Measurements from ENCODE around the gene SPATA31E1. TPM values are rescaled to one million over a fixed set of nuclear protein-coding genes. Genes with fewer than 3 reads are reported as not detected.
"Not testable (repeated sequence)": the region's sequence is repeated elsewhere in the genome, so short reads cannot be mapped to it uniquely, and the experiment has no call there.

The SPATA31E1 gene
- not detected for polyA plus RNA-seq (2013, experiment 1 of 4)
- polyA plus RNA-seq (2013, experiment 2 of 4) = not detected
- not detected for polyA plus RNA-seq (2013, experiment 3 of 4)
- not detected for polyA plus RNA-seq (2013, experiment 4 of 4)

GRCh38 chr9:87882627-87883026, at the start of gene SPATA31E1:
TSS of gene SPATA31E1 (plus strand) at chr9:87882877. CDS start at chr9:87882892, 15 bp downstream.
- H3K27me3 ChIP-seq (ENCODE audit: control insufficient read depth, insufficient read depth, low read length, poor library complexity, severe bottlenecking) = no peaks in the 10 kb centered on the region
- H3K36me3 ChIP-seq (ENCODE audit: control insufficient read depth, insufficient read depth, low read length) = no peaks in the 10 kb centered on the region
- H3K4me3 ChIP-seq (ENCODE audit: insufficient read depth, low read depth, low read length) = no peak within 1 kb of the TSS
- 41 to 48% methylated on average over 4 to 5 of the region's 5 CpGs for WGBS, 2 experiments
- peaks cover 5% of the 10 kb centered on the region for H3K4me1 ChIP-seq (ENCODE audit: control insufficient read depth, insufficient read depth, low read length)
- no peaks in the 10 kb centered on the region for H3K9me3 ChIP-seq (ENCODE audit: control insufficient read depth, low read length)
- H3K27ac ChIP-seq (ENCODE audit: insufficient read depth, low read depth, low read length, poor library complexity, severe bottlenecking) = no peak within 1 kb of the TSS

DNA sequence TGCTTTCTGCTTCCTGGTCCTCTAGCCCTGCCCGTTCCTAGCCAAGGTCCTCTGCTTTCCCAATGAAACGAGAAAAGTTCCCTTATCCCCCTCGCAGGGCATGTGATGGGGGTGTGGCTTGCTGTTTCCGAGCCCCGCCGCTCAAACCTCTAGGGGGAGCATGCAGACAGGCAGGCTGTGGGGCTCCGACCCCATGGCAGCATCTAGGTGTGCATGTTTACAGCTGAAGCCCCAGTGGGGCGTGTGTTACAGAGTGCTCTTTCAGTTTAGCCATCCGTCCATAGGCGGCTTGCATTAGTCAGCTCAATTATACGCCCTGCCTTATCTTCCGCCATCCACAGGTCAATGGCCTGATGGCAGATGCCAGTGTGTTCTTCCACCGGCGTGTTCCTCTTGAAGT, 48.3 kb upstream of the SPATA31E1 start:
- Histone ChIP-seq H3K4me3 (ENCODE audit: insufficient read depth, low read depth, low read length) (no peak overlapping the region), H3K27ac (ENCODE audit: insufficient read depth, low read depth, low read length, poor library complexity, severe bottlenecking) (no peak overlapping the region)
- 63 to 64% methylated on average over 14 of the region's 14 CpGs for WGBS, 2 experiments

DNA sequence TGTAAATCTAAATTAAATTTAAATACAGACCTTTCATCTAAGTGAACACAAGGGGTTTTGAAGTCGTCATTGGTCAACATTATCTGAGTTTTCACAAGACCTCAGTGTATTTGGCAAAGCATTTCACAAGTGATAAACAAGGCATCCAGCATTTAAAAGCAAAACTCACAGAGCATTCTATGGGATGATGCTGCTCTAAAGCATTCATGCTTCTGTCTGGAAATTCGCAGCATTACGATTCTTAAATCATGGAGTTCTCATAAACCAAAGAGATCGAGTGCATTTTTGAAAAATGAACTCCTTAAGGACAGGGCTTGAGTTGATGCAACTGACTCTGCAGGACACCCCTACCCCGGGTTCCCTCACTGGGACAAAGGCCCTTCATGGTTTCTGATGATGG, 46.1 kb upstream of the SPATA31E1 start:
- H3K4me3 ChIP-seq (ENCODE audit: insufficient read depth, low read depth, low read length) = no peak overlapping the region
- no peaks in the 10 kb centered on the region for H3K27me3 ChIP-seq (ENCODE audit: control insufficient read depth, insufficient read depth, low read length, poor library complexity, severe bottlenecking)
- WGBS, 2 experiments = 94 to 95% methylated on average over 5 of the region's 5 CpGs

More for the DNA sequence above, 48.3 kb upstream of the SPATA31E1 start:
- peaks cover 5% of the 10 kb centered on the region for H3K4me1 ChIP-seq (ENCODE audit: control insufficient read depth, insufficient read depth, low read length)
- H3K9me3 ChIP-seq (ENCODE audit: control insufficient read depth, low read length) = no peaks in the 10 kb centered on the region
- no peaks in the 10 kb centered on the region for H3K36me3 ChIP-seq (ENCODE audit: control insufficient read depth, insufficient read depth, low read length)
- H3K27me3 ChIP-seq (ENCODE audit: control insufficient read depth, insufficient read depth, low read length, poor library complexity, severe bottlenecking) = no peaks in the 10 kb centered on the region

DNA sequence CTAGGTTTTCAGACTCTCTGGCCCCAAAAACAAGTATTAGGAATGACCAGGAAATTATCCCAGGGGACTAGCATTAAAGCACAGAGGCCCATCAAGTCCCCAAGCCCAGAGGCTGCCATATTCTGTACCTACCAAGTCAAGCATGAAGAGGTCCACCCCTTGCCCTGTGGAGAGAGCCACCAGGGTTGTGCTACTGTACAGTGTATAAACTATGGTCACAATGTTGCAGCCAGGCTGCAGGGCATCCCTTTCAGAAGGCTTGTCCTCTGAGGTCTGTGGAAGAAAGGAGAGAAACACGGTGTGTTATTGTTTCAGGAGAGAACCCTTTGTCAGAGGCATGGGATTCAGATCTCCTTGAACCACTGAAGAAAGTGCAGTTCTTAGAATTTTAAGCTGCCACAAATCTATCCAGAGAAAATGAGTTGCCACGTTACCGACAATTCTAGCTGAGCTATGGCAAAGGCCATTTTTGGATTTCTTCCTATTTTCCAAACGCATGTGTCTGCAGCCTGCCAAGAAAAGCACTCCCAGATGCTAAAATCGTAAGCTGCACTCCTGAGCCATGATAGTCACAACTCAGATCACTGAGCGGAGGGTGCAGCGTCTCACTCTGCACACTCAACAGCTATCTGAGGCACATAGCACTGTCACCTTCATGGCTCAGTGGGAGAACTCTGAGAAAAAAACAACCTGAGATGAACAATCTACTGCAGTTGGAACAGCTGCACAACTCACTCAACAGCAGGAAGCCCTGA, 45.5 kb upstream of the SPATA31E1 start:
- Histone ChIP-seq H3K9me3 (ENCODE audit: control insufficient read depth, low read length) (no peaks in the 10 kb centered on the region), H3K4me1 (ENCODE audit: control insufficient read depth, insufficient read depth, low read length) (no peaks in the 10 kb centered on the region), H3K36me3 (ENCODE audit: control insufficient read depth, insufficient read depth, low read length) (no peaks in the 10 kb centered on the region), H3K4me3 (ENCODE audit: insufficient read depth, low read depth, low read length) (no peak overlapping the region), H3K27ac (ENCODE audit: insufficient read depth, low read depth, low read length, poor library complexity, severe bottlenecking) (no peak overlapping the region), H3K27me3 (ENCODE audit: control insufficient read depth, insufficient read depth, low read length, poor library complexity, severe bottlenecking) (no peaks in the 10 kb centered on the region)
- WGBS, 2 experiments = 93 to 95% methylated on average over 7 of the region's 7 CpGs

More for the DNA sequence above, 46.1 kb upstream of the SPATA31E1 start:
- Histone ChIP-seq H3K27ac (ENCODE audit: insufficient read depth, low read depth, low read length, poor library complexity, severe bottlenecking) (no peak overlapping the region), H3K36me3 (ENCODE audit: control insufficient read depth, insufficient read depth, low read length) (no peaks in the 10 kb centered on the region), H3K4me1 (ENCODE audit: control insufficient read depth, insufficient read depth, low read length) (no peaks in the 10 kb centered on the region), H3K9me3 (ENCODE audit: control insufficient read depth, low read length) (no peaks in the 10 kb centered on the region)

DNA sequence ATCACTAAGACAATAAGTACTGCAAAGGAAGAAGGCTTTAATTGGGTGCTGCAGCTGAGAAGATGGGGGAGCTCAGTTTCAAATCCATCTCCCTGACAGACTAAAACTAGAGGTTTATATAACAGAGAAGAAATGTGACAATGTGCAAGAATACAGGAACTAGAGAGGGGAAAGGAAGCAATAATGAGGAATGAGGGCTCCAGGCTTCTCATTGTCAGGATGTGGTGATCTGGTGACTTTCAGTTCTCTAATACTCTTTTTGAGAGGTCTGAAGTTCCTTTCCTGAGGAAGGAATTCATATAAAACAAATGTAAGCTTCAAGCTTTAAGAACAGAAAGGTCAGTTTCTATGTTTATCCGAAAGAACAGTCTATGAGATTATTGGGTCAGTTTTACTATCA, 42.5 kb upstream of the SPATA31E1 start:
- Histone ChIP-seq H3K9me3 (ENCODE audit: control insufficient read depth, low read length) (no peaks in the 10 kb centered on the region), H3K36me3 (ENCODE audit: control insufficient read depth, insufficient read depth, low read length) (no peaks in the 10 kb centered on the region)
- WGBS, 2 experiments = 88 to 100% methylated on average over 1 of the region's 1 CpG

GRCh38 chr9:87842878-87843585, 39.6 kb upstream of the SPATA31E1 start:
- Histone ChIP-seq H3K4me3 (ENCODE audit: insufficient read depth, low read depth, low read length) (no peak overlapping the region), H3K27me3 (ENCODE audit: control insufficient read depth, insufficient read depth, low read length, poor library complexity, severe bottlenecking) (no peaks in the 10 kb centered on the region), H3K9me3 (ENCODE audit: control insufficient read depth, low read length) (no peaks in the 10 kb centered on the region), H3K27ac (ENCODE audit: insufficient read depth, low read depth, low read length, poor library complexity, severe bottlenecking) (no peak overlapping the region), H3K36me3 (ENCODE audit: control insufficient read depth, insufficient read depth, low read length) (no peaks in the 10 kb centered on the region), H3K4me1 (ENCODE audit: control insufficient read depth, insufficient read depth, low read length) (no peaks in the 10 kb centered on the region)
- WGBS, 2 experiments = 93 to 96% methylated on average over 28 of the region's 28 CpGs

More for the DNA sequence above, 42.5 kb upstream of the SPATA31E1 start:
- no peaks in the 10 kb centered on the region for H3K4me1 ChIP-seq (ENCODE audit: control insufficient read depth, insufficient read depth, low read length)
- no peaks in the 10 kb centered on the region for H3K27me3 ChIP-seq (ENCODE audit: control insufficient read depth, insufficient read depth, low read length, poor library complexity, severe bottlenecking)
- H3K27ac ChIP-seq (ENCODE audit: insufficient read depth, low read depth, low read length, poor library complexity, severe bottlenecking) = no peak overlapping the region
- no peak overlapping the region for H3K4me3 ChIP-seq (ENCODE audit: insufficient read depth, low read depth, low read length)

DNA sequence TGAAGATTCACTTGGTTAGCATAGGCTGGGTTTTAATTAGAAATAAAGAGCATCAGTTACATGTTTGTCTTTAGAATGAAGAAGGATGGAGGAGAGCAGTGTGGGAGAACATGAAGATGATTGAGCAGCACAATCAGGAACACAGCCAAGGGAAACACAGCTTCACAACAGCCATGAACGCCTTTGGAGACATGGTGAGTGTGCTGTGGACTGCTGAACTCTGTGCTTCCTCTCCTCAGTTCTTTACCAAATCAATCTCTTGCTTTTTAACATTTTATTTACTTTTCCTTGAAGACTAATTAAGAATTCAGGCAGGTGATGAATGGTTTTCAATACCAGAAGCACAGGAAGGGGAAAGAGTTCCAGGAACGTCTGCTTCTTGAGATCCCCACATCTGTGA, 38.2 kb upstream of the SPATA31E1 start:
- no peaks in the 10 kb centered on the region for H3K4me1 ChIP-seq (ENCODE audit: control insufficient read depth, insufficient read depth, low read length)
- no peaks in the 10 kb centered on the region for H3K9me3 ChIP-seq (ENCODE audit: control insufficient read depth, low read length)
- no peak overlapping the region for H3K4me3 ChIP-seq (ENCODE audit: insufficient read depth, low read depth, low read length)
- no peak overlapping the region for H3K27ac ChIP-seq (ENCODE audit: insufficient read depth, low read depth, low read length, poor library complexity, severe bottlenecking)
- 84 to 89% methylated on average over 2 of the region's 2 CpGs for WGBS, 2 experiments
- no peaks in the 10 kb centered on the region for H3K27me3 ChIP-seq (ENCODE audit: control insufficient read depth, insufficient read depth, low read length, poor library complexity, severe bottlenecking)
- no peaks in the 10 kb centered on the region for H3K36me3 ChIP-seq (ENCODE audit: control insufficient read depth, insufficient read depth, low read length)

DNA sequence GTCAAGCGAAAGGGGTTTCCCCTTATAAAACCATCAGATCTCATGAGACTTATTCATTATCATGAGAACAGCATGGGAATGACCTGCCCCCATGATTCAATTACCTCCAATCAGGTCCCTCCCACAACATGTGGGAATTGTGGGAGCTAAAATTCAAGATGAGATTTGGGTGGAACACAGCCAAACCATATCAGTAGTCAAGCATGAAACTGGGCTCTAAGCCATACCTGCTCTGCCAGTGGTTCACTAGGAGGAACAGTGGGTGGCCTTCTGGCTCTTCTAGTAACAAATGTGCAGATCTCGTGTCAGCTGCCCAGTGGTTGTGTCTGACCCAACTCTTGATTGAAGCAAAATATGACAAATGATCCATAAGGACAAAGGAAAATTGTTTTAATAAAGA, 34.9 kb upstream of the SPATA31E1 start:
- H3K4me1 ChIP-seq (ENCODE audit: control insufficient read depth, insufficient read depth, low read length); H3K27ac ChIP-seq (ENCODE audit: insufficient read depth, low read depth, low read length, poor library complexity, severe bottlenecking); H3K4me3 ChIP-seq (ENCODE audit: insufficient read depth, low read depth, low read length); H3K36me3 ChIP-seq (ENCODE audit: control insufficient read depth, insufficient read depth, low read length); H3K27me3 ChIP-seq (ENCODE audit: control insufficient read depth, insufficient read depth, low read length, poor library complexity, severe bottlenecking); H3K9me3 ChIP-seq (ENCODE audit: control insufficient read depth, low read length): not testable (repeated sequence)
- 50 to 70% methylated on average over 1 to 2 of the region's 2 CpGs for WGBS, 2 experiments

DNA sequence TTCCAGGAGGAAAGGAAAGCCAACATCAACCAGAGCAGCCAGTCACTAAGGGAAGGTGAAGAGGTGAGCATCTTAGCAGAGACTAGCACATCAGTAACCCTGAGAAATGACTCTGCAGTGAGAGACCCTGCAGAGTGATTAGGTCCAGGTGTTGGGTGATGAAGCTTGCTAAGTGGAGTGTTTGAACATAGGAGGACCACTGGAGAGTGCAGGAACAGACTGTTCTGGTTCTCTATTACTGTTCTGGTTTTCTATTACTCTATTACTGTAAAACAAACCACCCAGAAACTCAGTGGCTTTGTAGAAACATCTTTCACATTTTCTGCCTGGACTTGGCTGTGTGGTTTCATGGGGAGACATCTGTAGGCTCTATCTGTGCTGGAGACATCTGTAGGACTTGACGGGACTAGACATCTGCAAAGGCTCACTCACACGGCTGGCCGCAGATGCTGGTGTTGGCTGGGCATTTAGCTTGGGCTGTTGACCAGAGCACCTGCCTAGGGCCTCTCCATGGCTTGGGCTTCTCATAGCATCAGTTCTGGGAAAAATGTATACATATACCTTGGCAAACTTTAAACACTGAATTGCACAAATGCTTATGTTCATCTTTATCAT, 33.4 kb upstream of the SPATA31E1 start:
- no peaks in the 10 kb centered on the region for H3K9me3 ChIP-seq (ENCODE audit: control insufficient read depth, low read length)
- H3K4me3 ChIP-seq (ENCODE audit: insufficient read depth, low read depth, low read length) = no peak overlapping the region
- H3K36me3 ChIP-seq (ENCODE audit: control insufficient read depth, insufficient read depth, low read length) = no peaks in the 10 kb centered on the region
- H3K27me3 ChIP-seq (ENCODE audit: control insufficient read depth, insufficient read depth, low read length, poor library complexity, severe bottlenecking) = no peaks in the 10 kb centered on the region
- WGBS, 2 experiments = 96 to 98% methylated on average over 3 of the region's 3 CpGs
- H3K27ac ChIP-seq (ENCODE audit: insufficient read depth, low read depth, low read length, poor library complexity, severe bottlenecking) = no peak overlapping the region
- no peaks in the 10 kb centered on the region for H3K4me1 ChIP-seq (ENCODE audit: control insufficient read depth, insufficient read depth, low read length)

DNA sequence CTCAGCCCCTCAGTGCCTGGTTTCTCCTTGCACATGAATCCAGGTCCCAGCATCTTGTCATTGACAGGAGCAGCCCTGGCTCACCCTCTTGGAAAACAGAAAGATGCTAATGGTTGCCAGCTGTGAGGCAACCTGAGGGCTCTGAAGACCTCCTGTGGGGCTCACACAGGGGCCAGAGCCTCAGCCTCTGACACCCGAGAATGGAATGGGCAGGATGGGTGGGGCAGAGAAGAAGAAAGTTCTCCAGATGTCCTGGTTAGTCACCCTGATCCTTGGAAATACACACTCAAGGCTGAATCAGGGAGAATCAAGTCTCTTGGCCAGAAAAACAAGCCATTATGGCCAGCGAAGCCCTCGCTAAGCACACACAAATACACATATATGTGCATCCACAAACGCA, 32.3 kb upstream of the SPATA31E1 start:
- no peaks in the 10 kb centered on the region for H3K36me3 ChIP-seq (ENCODE audit: control insufficient read depth, insufficient read depth, low read length)
- no peak overlapping the region for H3K27ac ChIP-seq (ENCODE audit: insufficient read depth, low read depth, low read length, poor library complexity, severe bottlenecking)
- H3K4me1 ChIP-seq (ENCODE audit: control insufficient read depth, insufficient read depth, low read length) = no peaks in the 10 kb centered on the region
- no peaks in the 10 kb centered on the region for H3K9me3 ChIP-seq (ENCODE audit: control insufficient read depth, low read length)
- no peaks in the 10 kb centered on the region for H3K27me3 ChIP-seq (ENCODE audit: control insufficient read depth, insufficient read depth, low read length, poor library complexity, severe bottlenecking)
- WGBS, 2 experiments = 88 to 90% methylated on average over 4 of the region's 4 CpGs
- no peak overlapping the region for H3K4me3 ChIP-seq (ENCODE audit: insufficient read depth, low read depth, low read length)

Measured in ectodermal cell (in vitro differentiated cells).